ENCODE data around the gene KIF17.

GRCh38 chr1:20713440-20713839 is 4.4 kb downstream of the KIF17 start:
- TF ChIP-seq CTCF (conservative IDR thresholded peaks at IDR 0.05; ENCODE audit: low read depth, low read length) (no peak), POLR2A (IDR thresholded peaks at IDR 0.05; ENCODE audit: low read depth, low read length) (no peak), FOS (IDR thresholded peaks at IDR 0.05; ENCODE audit: low read depth, low read length) (no peak), RAD21 (IDR thresholded peaks at IDR 0.05; ENCODE audit: low read length) (no peak), RCOR1 (IDR thresholded peaks at IDR 0.05; ENCODE audit: insufficient replicate concordance, low read length) (no peak), CEBPB (IDR thresholded peaks at IDR 0.05; ENCODE audit: low read depth, low read length) (no peak), BHLHE40 (IDR thresholded peaks at IDR 0.05; ENCODE audit: low read depth, low read length) (no peak), SMC3 (IDR thresholded peaks at IDR 0.05; ENCODE audit: low read depth, low read length) (no peak), MAFK (IDR thresholded peaks at IDR 0.05; ENCODE audit: low read depth, low read length) (no peak), NFE2L2 (IDR thresholded peaks at IDR 0.05; ENCODE audit: low read depth, low read length) (no peak)

Measured in IMR-90 (cell line).